Putamen (tissue), 1 donor: Measurements from ENCODE around the gene MCTP1.
"Not testable (repeated sequence)": the region's sequence is repeated elsewhere in the genome, so short reads cannot be mapped to it uniquely, and the experiment has no call there.

Source experiments
- DNase-seq: peaks from one replicate; pipeline ENCODE4 v3.0.0-alpha.2; 2016; ENCODE audit warnings: low spot score

Gene MCTP1

DNA sequence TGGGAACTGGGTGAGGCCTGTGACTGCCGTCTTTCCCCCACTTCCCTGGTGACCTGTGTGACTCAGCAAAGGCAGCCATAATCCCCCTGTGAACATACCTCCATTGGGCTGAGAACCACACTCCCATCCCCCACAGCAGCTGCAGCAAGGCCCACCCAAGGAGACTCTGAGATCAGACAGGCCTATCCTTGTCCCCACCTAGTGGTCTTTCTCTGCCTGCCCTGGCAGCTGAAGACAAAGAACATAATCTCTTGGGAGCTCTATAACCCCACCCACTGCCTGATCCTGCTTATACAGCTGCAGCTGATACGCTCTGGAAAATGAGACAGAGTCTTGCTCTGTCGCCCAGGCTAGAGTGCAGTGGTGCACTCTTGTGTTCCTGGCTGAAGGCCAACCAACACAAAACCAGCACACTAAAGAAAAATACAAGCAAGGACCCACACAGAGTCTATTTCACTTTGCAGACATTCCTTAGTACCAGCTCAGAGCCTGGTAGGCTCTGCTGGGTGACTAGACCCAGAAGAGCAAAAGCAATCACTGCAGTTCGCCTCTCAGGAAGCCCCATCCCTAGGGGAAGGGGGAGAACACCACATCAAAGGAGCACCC lies 106.7 kb downstream of the MCTP1 start:
- DNase-seq: no peak

DNA sequence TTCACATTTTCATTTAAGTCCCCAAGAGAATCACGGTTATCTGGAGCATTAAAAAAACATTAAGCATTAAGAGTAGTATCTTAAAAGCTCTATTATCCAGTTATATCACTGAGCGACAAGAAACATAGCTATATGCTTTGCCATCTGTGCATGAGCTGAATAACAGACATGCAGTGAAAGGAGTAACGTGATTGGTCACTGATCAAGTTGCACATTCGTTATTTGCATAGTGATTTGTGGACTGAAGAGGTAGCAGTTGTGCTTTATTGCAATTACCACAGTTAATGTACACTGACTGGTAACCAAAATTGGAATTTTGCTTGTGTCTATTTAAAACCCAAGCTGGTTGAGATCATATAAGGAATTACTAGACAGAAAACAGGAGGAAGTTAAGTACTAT lies 107.4 kb downstream of the MCTP1 start:
- no peak for DNase-seq

DNA sequence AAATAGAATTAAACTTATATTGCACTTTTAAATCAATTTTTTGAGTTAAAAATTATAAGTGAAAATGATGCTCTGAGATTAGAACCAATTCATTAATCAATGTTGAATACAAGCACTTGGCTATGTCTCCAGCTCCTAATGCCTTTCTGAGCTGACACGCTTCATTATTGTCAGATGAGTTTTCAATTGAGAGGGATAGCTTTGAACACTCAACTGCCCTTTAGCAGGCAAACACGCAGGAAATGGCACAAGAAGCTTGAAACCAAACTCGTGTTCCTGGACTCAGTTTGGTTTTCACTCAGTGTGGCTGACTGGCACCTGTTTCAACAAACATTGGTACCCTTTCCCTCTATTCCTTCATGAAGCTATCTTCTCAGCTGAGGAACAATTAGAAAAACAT lies 109.8 kb downstream of the MCTP1 start:
- DNase-seq: no peak

DNA sequence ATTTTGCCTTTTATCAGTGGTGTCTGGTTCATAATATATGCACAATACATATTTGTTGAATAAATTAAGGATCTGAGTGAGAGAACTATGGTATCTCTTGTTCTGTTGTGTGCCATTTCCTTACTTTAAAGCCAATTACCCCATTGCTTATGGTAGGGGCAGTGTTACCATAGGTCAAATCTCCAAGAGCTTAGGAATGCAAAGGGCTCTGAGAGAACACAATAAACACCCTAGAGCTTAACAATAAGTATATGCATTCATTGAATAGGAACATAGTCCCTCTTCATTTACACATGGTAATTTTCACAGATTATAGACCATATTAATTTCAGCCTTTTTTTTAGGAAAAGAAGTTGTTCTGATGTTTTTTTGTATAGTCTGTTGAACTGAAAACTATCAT lies 112.2 kb downstream of the MCTP1 start:
- no peak for DNase-seq

DNA sequence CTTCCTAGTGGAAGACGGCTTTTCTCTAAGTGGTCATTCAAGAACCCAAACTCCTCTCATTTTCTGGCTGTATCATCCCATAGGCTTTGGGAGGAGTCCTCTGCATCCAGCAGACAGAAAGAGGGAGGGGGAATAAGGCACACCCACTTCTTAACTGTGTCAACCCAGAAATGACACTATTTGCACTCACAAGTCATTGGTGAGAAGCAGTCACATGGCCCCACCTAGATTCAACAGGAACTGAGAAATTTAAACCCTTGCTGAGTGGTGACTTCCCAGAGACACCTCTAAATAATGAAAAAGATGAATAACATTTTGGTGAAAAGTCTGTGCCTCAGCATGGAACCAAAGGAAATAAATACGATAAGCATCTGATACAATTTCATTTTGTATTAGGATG lies 120.0 kb downstream of the MCTP1 start:
- no peak for DNase-seq

DNA sequence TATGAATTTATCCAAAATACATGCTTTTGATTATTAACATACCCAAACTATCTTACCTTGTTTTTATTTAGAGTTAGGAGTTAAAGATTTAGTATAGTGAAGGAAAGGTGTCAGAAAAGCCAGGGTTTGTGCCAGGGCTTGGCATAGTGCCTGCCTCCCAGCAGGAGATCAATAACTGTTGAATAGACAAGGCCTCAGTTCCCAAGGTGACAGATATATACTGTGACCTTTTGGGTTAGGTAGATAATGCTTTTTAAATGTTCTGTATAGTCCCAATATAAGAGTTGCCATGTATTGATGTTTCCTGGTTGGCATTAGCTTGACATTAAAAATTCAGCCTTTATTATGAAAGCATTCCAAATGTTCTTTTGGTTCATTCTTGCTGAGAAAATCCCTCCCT lies 121.8 kb downstream of the MCTP1 start:
- DNase-seq: no peak

DNA sequence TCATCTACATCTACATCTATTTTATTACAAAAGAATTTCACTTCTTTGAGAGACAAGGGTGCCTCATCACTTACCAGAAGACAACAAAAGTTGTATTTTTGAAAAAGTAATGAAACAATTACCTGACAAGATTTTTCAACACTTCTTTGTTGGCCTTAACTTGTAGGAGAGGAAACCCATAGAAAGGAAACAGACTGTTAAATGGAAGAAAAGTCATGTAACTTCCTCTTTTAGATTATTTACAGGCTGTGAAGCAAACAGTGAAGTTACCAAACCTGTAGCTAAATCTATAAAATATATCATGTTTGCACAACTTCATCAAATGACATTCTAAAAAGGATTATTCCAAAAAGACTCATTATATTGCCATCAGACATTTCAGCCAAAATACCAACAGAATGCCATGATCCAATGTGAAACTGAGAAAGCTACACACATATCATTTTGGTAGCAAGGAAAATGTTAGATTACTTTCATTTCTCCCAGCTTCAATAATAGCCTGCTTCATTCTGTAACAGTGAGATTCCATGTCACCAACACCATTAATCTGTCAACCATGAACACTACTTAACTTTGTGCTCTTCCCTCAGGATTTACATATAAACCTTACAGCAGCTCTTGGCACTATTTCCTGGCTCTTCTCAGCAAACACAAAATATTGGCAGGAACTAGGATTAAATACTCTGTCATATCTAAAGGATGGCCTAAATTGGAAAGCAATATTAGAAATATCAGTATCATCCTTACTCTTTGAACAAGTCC lies 122.5 kb downstream of the MCTP1 start:
- DNase-seq: no peak

DNA sequence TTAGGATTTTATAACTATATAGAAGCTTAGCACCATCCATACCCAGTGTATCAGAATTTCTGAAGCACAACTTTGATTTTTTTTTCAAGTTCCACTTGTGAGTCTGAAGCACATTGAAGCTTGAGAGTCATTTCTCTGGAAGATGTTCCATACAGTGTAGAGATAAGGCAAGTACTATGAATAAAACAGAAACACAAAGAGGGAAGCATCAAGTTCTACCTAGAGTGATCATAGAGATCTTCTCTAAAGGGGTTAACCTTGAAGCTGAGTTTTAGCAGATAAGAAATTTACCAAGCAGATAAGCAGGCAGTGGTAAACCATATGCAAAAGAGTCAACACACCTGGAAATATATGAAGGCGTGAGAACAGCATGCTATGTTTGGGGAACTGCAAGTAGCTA lies 125.3 kb downstream of the MCTP1 start:
- no peak for DNase-seq

DNA sequence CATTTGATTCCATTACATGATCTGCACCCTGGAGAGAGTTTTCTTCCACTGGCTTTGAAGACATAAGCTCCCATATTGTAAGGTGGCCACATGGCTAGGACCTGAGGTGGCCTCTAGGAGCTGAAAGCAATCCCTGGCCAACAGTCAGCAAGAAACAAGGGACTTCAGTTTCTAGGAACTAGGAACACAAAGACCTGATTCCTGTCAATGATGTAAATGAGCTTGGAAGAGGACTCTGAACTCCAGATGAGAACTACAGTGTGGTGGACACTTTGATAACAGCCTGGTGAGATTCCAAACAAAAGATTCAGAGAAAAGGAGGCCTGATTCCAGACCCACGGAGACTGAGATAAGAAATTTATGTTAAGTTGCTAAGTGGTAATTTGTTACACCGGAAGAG lies 129.0 kb downstream of the MCTP1 start:
- DNase-seq: no peak

DNA sequence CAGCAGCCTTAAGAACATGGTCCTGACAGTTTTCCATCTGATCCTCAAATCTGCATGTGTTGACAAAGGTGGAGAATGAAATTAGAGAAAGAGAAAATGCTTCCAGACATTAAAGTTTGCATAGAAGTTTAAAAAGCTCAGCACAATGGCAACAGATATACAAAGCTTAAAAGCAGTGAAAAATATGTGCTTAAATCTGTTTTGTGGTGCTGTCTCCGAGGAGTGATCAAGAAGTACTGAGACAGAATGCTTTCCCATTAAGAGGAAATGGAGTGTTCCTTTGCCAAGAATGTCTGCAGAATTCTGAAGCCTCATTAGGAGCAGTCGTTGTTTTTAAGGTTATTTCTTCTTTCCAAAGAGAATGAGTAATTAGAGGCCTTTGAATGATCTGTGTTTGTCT lies 131.4 kb downstream of the MCTP1 start:
- no peak for DNase-seq

DNA sequence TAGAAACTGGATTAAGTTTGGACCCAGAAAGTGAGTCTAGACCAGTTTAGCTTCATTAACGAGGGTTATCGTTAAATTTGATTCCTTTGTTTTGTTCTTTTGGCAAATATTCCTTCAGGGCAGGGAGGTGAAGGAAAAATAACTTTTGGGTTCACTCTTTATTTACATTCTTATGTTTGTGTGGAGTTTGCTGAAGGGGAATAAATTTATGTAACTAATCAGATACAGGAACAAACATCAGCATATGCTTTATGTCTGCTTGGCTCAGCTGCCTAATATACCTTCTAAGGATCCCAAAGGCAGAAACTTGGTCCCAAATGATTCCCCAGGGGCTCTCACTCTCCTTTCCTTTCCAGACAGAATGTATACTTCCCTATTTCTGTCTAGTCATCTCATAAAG lies 132.4 kb downstream of the MCTP1 start:
- DNase-seq: no peak

DNA sequence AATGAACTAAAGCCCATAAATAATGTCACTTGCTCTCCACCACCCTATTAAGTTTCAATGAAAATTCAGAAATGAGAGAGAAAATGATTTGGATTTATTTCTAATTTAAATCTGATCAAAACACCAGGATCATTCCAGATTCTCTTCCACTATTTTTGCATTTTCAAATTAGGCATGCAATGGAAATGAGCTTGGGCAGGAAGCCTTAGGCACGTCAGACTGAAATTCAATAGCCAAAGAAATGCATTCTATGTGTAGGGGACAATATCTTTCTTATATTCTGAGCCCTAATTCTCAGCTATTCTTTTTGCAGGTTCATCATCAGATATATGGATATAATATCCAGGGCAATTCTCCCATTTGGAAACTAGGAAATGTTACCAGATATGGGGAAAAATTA lies 132.8 kb downstream of the MCTP1 start:
- no peak for DNase-seq

DNA sequence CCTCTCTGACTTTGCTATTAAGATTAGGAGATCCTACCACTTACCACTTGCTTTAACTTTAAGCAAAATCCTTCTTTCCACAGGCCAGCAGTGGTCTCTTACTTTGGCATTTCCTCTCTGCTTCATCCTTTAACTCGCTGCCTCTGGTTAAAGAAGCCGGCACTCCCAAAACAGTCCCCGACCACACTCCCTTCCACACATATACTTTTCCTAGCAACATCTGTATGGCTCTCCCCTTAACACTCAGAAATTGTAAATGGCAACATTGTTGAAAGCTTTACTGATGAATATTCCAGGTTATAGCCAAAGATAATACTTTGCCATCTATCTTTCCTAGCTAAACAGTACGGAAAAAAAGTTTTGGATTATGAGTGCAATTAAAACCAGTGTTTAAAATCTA lies 133.2 kb downstream of the MCTP1 start:
- no peak for DNase-seq

DNA sequence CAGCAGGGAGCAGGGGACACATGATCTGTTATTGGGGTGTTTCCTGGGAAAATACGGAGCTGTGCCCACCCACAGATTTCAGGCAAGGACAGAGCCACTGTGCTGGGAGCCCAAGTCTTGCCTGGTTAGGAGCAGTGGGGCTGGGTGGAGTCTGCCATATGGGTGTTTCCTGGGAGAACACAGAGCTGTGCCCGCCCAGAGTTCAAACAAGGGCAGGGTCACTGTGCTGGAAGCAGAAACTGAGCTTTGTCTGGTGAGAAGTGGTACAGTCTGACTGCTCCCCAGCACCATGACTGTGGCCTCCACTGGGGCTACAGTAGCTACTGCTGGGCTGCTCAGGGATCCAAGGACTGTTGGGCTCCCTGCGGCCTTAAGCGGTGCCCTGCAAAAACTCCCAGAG lies 135.5 kb downstream of the MCTP1 start:
- no peak for DNase-seq

DNA sequence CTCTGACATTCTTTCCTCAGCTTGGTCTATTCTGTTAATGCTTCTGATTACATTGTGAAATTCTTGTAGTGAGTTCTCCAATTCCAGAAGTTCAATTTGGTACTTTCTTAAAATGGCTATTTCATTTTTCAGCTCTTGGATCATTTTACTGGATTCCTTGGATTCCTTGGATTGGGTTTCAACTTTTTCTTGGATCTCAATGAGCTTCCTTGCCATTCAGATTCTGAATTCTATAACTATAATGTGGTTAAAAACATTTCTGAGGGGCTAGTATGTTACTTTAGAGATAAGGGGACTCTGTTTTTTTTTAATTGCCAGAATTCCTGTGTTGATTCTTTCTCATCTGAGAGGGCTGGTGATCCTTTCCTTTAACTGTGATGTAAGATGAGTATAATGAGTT lies 136.4 kb downstream of the MCTP1 start:
- DNase-seq: no peak

DNA sequence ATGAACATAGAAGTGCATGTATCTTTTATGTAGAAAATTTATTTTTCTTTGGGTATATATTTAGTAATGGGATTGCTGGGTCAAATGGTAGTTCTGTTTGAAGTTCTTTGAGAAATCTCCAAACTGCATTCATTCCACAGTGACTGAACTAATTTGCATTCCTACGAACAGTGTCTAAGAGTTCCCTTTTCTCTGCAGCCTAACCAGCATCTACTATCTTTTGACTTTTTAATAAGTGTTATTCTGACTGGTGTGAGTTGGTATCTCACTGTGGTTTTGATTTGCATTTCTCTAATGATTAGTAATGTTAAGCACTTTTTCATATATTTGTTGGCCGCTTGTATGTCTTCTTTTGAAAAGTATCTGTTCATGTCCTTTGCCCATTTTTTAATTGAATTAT lies 141.0 kb downstream of the MCTP1 start:
- not testable (repeated sequence) for DNase-seq

DNA sequence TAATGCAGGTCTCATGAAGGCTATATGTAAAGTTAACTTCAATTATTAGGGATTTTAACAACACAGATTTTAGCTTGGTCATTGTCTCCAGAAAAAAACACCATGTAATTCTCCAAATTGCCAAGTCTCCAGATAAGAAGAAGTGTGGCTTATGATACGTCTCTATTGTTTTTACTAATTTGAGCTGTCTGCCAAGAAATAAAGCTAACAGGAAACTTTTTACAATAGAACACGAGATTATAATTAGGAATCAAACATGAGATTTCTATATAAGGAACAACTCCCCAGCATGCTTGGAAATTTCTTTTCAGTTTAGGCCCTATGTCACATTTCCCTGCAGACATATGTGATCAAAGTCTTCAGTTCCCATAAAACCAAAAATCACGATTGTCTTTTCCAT lies 142.7 kb downstream of the MCTP1 start:
- no peak for DNase-seq

DNA sequence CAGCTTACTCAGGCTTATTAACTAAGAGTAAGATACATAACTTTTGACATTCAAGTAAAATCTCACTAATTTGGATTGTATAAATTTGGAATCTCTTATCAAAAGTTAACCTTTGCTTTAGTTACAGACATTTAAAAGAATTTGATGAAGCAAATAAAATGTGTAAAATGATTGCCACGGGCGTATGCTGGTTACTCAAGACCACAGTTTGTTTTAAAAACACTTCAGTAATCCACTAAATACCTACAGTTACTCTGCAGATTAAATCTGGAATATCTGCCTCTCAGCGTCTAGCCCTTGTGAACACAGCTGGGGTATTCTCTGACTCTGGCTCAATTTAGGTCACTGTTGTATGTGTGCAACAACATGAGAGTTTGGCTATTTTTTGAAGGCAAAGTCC lies 143.8 kb downstream of the MCTP1 start:
- no peak for DNase-seq

DNA sequence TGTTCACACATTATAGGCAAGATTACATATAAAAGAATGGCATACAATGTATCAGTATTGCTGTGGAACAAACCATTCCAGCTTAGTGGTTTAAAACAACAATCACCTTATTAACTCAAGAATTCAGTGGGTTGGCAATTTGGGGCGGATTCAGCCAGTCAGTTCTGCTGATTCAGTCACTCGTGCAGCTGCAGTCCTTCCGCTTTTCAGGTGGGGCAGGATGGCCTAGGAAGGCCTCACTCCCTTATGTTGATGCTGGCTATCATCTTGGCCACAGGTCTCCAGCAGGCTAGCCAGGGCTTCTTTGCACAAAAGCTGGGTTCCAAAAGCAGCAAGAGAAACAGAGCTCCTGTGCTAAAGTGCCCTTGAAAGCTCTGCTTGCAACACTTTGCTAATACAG lies 150.6 kb downstream of the MCTP1 start:
- no peak for DNase-seq

DNA sequence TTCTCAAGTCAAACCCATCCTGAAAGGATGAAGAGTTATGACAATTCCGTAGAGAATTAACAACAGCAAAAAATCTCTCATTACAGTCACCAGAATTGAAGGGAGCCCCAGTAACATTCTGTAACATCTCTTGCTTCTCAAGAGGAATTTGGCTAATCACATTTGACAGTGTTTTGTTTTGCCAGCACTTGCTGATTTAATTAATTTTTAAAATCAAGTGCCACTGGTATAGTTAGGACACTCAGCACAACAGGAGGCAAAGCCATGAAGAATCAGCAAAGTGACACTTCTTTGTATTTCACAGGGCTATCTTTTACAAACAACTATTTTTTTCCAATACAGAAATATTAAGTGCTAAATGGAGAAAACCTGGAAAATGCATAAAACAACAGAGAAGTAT lies 152.8 kb downstream of the MCTP1 start:
- no peak for DNase-seq

DNA sequence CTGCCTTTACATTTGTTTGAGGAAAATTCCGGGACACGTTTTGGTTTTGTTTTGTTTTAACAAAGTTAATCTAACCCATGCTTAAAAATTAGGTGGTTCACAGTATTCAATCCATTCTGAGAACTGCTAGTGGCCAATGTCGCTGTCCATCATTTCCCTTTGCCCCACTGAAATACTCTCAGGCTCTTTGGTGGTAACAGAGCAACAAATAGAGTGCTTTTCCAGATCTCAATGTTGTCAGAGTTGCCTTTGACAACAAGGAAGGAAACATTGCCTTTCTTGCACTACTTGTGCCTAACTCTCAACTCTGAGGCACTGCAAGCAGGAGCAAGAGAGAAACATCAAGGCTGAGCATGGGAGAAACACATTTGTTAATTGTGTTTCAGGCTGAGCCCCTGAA lies 154.0 kb downstream of the MCTP1 start:
- DNase-seq: no peak

DNA sequence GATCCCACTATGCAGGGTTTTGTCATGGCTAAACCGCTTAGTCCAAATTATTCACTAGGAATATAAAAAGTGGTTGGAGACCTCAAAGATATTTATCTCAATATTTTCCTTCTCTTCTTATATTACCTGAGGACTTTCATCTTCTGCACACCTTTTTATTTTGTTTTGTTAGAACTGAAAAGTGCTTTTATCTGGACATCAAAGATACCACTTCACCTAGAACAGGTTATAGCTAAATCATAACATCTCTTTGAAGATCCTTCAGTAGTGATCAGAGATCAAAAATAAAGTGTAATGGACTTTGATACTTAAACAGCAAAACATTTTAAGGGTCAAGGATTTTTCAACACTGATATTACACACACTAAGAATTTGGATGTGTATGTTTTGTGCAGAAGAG lies 160.2 kb downstream of the MCTP1 start:
- DNase-seq: no peak

DNA sequence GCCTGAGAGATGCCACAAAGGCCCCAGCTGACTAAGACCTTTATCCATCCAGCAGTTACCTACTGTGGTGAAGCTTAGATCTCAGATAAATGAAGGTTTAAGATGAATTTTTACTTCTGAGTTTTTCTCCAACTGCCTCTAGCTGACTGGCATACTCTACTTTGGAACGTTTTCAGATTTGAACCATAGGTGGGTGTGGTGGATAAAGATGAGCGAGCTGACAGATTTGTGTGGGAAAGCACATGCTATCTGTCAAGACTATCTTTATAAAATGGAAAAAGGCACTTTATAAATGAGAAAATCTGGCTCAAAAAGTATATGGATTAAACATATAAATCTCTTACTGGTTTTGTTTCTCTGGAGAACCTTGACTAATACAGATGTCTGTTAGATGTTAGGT lies 160.8 kb downstream of the MCTP1 start:
- peak; percentile 78 for DNase-seq

DNA sequence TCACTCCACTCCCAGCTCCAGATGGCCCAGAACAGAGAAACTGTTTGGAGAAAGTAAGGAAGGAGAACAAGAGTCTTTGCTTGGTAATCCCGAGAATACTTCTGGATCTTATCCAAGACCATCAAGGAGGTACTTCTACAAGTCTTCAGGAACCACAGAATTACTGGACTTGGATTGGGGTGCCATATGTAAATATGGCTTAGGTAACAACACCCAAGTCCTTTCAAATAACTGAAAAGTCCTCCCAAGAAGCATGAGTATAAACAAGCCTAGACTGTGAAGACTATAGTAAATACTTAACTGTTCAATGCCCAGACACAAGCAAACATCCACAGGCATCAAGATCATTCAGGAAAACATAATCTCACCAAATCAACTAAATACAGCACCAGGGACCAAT lies 170.0 kb downstream of the MCTP1 start:
- DNase-seq: no peak
